ENCODE results near the gene ADGRG3. TPM values are rescaled to one million over a fixed set of nuclear protein-coding genes. Genes with fewer than 3 reads are reported as not detected.
A peak's percentile ranks its signal among the peaks of the same experiment; 100 is the strongest.

ADGRG3 gene
- polyA plus RNA-seq, 3 donors, result 0.41 to 1.0 TPM; not detected in 1

DNA sequence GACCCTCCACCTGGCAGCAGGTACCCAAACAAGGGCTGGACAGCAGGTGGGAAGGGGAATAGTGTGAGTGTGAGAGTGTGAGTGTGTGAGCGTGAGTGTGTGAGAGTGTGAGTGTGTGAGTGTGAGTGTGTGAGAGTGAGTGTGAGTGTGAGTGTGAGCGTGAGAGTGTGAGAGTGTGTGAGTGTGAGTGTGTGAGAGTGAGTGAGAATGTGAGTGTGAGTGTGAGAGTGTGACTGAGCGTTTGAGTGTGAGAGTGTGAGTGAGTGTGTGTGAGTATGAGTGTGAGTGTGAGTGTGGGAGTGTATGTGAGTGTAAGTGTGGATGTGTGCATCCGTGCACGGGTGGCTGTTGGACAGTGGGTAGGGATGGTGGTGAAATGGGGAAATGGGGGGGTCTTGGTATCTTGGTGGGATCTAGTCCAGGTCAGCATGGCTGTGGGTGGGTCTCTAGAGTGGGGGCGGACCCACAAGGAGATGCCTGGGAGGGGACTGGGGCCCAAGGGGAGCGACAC, 39.3 kb upstream of the ADGRG3 start:
- H3K4me3 ChIP-seq (replicated peaks in 1 of 3; ENCODE audit: low read depth in 2 of 3, low read length in 3 of 3), result no peak overlapping the region
- peak overlapping the region; percentile 48 to 69 for H3K4me3 Mint-ChIP-seq
- H3K9me3 ChIP-seq (replicated peaks in 1 of 2; ENCODE audit: control insufficient read depth in 1 of 2, insufficient read depth in 1 of 2, low read length in 2 of 2), result peaks cover 0 to 13% of the 10 kb centered on the region in 2 donors
- WGBS (ENCODE audit: insufficient coverage), result 3% methylated on average over 7 of the region's 7 CpGs
- H3K27ac Mint-ChIP-seq, result peak overlapping the region in 1 of 7 donors; percentile 45
- no peak for DNase-seq
- intact Hi-C loops (cut with micrococcal nuclease), result no loop called here
- H3K36me3 Mint-ChIP-seq, result peaks cover 0 to 2% of the 10 kb centered on the region in 2 donors
- H3K9me3 Mint-ChIP-seq, result peaks cover 0 to 8% (median 0%) of the 10 kb centered on the region in 7 donors
- no peak overlapping the region for H2AFZ ChIP-seq (ENCODE audit: insufficient read depth, low read depth, low read length, poor library complexity, severe bottlenecking)
- H3K27me3 Mint-ChIP-seq (ENCODE audit: low read depth in 3 of 3), result peaks cover 46 to 78% (median 49%) of the 10 kb centered on the region in 3 donors
- TF ChIP-seq, protein P1, sequence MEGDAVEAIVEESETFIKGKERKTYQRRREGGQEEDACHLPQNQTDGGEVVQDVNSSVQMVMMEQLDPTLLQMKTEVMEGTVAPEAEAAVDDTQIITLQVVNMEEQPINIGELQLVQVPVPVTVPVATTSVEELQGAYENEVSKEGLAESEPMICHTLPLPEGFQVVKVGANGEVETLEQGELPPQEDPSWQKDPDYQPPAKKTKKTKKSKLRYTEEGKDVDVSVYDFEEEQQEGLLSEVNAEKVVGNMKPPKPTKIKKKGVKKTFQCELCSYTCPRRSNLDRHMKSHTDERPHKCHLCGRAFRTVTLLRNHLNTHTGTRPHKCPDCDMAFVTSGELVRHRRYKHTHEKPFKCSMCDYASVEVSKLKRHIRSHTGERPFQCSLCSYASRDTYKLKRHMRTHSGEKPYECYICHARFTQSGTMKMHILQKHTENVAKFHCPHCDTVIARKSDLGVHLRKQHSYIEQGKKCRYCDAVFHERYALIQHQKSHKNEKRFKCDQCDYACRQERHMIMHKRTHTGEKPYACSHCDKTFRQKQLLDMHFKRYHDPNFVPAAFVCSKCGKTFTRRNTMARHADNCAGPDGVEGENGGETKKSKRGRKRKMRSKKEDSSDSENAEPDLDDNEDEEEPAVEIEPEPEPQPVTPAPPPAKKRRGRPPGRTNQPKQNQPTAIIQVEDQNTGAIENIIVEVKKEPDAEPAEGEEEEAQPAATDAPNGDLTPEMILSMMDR (IDR thresholded peaks at IDR 0.05), result no peak
- H3K4me1 Mint-ChIP-seq, result peaks cover 9% of the 10 kb centered on the region
- no peak overlapping the region for H3K9ac ChIP-seq (ENCODE audit: insufficient read depth, low read length, poor library complexity, severe bottlenecking)
- H3K4me1 ChIP-seq (ENCODE audit: control insufficient read depth in 1 of 2, insufficient read depth in 2 of 2, low read length in 2 of 2), result no peaks in the 10 kb centered on the region
- peaks cover 17 to 47% of the 10 kb centered on the region in 2 donors for H3K27me3 ChIP-seq (ENCODE audit: control insufficient read depth in 2 of 2, insufficient read depth in 2 of 2, low read length in 2 of 2)
- no peaks in the 10 kb centered on the region for H3K36me3 ChIP-seq (replicated peaks in 1 of 2; ENCODE audit: control insufficient read depth in 1 of 2, insufficient read depth in 2 of 2, low read length in 2 of 2)
- H3K4me2 ChIP-seq (replicated peaks; ENCODE audit: extremely low read depth, low read length, poor library complexity, severe bottlenecking), result no peak overlapping the region
- H3K27ac ChIP-seq (ENCODE audit: low read depth in 1 of 2, low read length in 2 of 2), result no peak overlapping the region
- H3K79me2 ChIP-seq (ENCODE audit: insufficient read depth, low read length), result no peaks in the 10 kb centered on the region
- H4K20me1 ChIP-seq (ENCODE audit: insufficient read depth, low read length), result no peaks in the 10 kb centered on the region

DNA sequence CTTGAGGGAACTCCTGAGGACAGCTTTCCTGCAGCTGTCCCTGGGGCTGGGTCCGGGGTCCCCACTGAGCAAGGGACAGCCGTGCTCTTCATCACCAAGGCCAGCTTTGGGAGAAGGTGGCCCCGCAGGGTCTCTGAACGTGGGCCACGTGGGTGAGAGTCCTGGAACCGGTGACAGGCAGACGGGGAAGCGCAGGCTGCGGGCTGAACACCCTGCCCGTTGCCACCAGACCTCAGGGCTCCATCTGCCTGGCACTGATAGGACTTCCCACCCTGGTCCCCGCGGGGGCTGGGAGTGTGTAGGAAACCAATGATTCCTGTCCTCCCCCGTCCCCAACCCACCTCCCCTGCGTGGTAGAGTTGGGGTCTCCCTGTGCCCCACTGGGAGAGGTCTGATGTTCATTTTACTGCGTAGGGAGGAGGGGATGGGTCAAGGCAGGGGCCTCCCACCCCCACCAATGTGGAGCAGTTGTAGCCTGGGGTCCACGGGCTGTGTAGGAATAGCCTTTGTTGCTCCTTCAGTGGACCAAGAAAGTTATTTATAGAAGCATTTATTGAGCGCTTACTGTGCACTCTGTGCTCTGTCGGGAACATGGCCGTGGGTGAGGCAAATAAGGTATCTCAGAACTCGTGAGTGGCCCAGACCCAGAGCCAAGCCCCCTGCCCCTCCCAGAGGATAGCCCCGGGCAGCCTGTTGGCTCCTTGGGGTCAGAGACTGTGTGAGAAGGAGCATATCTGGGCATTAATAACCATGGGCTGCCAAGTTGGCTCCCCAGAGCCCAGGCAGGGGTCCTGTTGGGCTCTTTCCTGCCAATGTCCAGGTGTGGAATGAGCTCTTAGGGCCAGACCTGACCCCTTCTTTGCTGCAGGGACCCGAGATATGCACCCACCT, 38.3 kb upstream of the ADGRG3 start:
- intact Hi-C loops (cut with micrococcal nuclease), result no loop called here
- Histone ChIP-seq H3K27me3 (ENCODE audit: control insufficient read depth in 2 of 2, insufficient read depth in 2 of 2, low read length in 2 of 2) (peaks cover 17 to 47% of the 10 kb centered on the region in 2 donors), H3K4me1 (ENCODE audit: control insufficient read depth in 1 of 2, insufficient read depth in 2 of 2, low read length in 2 of 2) (no peaks in the 10 kb centered on the region), H3K27ac (ENCODE audit: low read depth in 1 of 2, low read length in 2 of 2) (no peak overlapping the region), H2AFZ (ENCODE audit: insufficient read depth, low read depth, low read length, poor library complexity, severe bottlenecking) (no peak overlapping the region), H3K36me3 (replicated peaks in 1 of 2; ENCODE audit: control insufficient read depth in 1 of 2, insufficient read depth in 2 of 2, low read length in 2 of 2) (no peaks in the 10 kb centered on the region), H3K79me2 (ENCODE audit: insufficient read depth, low read length) (no peaks in the 10 kb centered on the region), H3K9ac (ENCODE audit: insufficient read depth, low read length, poor library complexity, severe bottlenecking) (no peak overlapping the region), H4K20me1 (ENCODE audit: insufficient read depth, low read length) (no peaks in the 10 kb centered on the region), H3K9me3 (replicated peaks in 1 of 2; ENCODE audit: control insufficient read depth in 1 of 2, insufficient read depth in 1 of 2, low read length in 2 of 2) (peaks cover 0 to 13% of the 10 kb centered on the region in 2 donors), H3K4me2 (replicated peaks; ENCODE audit: extremely low read depth, low read length, poor library complexity, severe bottlenecking) (no peak overlapping the region), H3K4me3 (replicated peaks in 1 of 3; ENCODE audit: low read depth in 2 of 3, low read length in 3 of 3) (no peak overlapping the region)
- H3K36me3 Mint-ChIP-seq, result peaks cover 0 to 2% of the 10 kb centered on the region in 2 donors
- H3K27ac Mint-ChIP-seq, result peak overlapping the region in 1 of 7 donors; percentile 31
- WGBS (ENCODE audit: insufficient coverage), result 8% methylated on average over 15 of the region's 22 CpGs
- TF ChIP-seq, protein P1 (IDR thresholded peaks at IDR 0.05), result no peak
- peak overlapping the region in 1 of 2 donors; percentile 3 for H3K4me3 Mint-ChIP-seq
- peaks cover 0 to 8% (median 0%) of the 10 kb centered on the region in 7 donors for H3K9me3 Mint-ChIP-seq
- no peak for DNase-seq
- H3K4me1 Mint-ChIP-seq, result peaks cover 9% of the 10 kb centered on the region
- peaks cover 46 to 77% (median 52%) of the 10 kb centered on the region in 3 donors for H3K27me3 Mint-ChIP-seq (ENCODE audit: low read depth in 3 of 3)

All from CD14-positive monocyte (primary cell).